Spleen (tissue), 11 donors: ENCODE results near the gene ZXDC. TPM values are rescaled to one million over a fixed set of nuclear protein-coding genes. Genes with fewer than 3 reads are reported as not detected.

Experiments
- DNase-seq: peaks from one replicate; pipeline ENCODE4 v3.0.0-alpha.2; 2020
- H3K27ac ChIP-seq, 8 donors: fragments of 200-600 bp; sonication (generic) in 7 of 8; 1 replicate in 4 of 8; 2 replicates in 4 of 8; pipeline versions ENCODE4 v1.5.0 to v1.8.0; 2016 to 2021; ENCODE audit warnings: inconsistent platforms in 4 of 8, mild to moderate bottlenecking in 4 of 8, moderate library complexity in 1 of 8
- H3K27me3 ChIP-seq, 7 donors: fragments of 200-600 bp; sonication (generic) in 6 of 7; replicated peaks in 1 of 7; 1 replicate in 4 of 7; 2 replicates in 3 of 7; pipeline versions ENCODE4 v1.5.0 to v1.8.0; 2016 to 2021; ENCODE audit warnings: inconsistent platforms in 3 of 7, mild to moderate bottlenecking in 1 of 7
- H3K36me3 ChIP-seq, 6 donors: fragments of 200-600 bp; sonication (generic) in 5 of 6; 1 replicate in 4 of 6; 2 replicates in 2 of 6; pipeline versions ENCODE4 v1.5.0 to v1.8.0; 2016 to 2021; ENCODE audit warnings: inconsistent platforms in 2 of 6
- H3K4me1 ChIP-seq, 6 donors: fragments of 200-600 bp; sonication (generic) in 5 of 6; 1 replicate in 3 of 6; 2 replicates in 3 of 6; pipeline versions ENCODE4 v1.5.0 to v1.8.0; 2016 to 2021; ENCODE audit warnings: inconsistent platforms in 3 of 6
- H3K4me3 ChIP-seq, 8 donors: fragments of 200-600 bp; sonication (generic) in 7 of 8; 1 replicate in 4 of 8; 2 replicates in 4 of 8; pipeline versions ENCODE4 v1.5.0 to v1.8.0; 2016 to 2021; ENCODE audit warnings: inconsistent platforms in 4 of 8, mild to moderate bottlenecking in 4 of 8, moderate library complexity in 2 of 8
- H3K9me3 ChIP-seq, 8 donors: fragments of 200-600 bp; sonication (generic) in 7 of 8; 1 replicate in 4 of 8; 2 replicates in 4 of 8; pipeline versions ENCODE4 v1.5.0 to v1.8.0; 2016 to 2021; ENCODE audit warnings: inconsistent platforms in 4 of 8
- POLR2A ChIP-seq, 3 donors: fragments of 450-650 bp; IDR thresholded peaks; one replicate each; pipeline ENCODE4 v1.5.1; 2017; ENCODE audit warnings: antibody characterized with exemption in 3 of 3, mild to moderate bottlenecking in 1 of 3
- POLR2AphosphoS5 ChIP-seq, 3 donors: sonication (generic); formaldehyde crosslinking; IDR thresholded peaks; one replicate each; pipeline ENCODE4 v1.5.1; 2017; ENCODE audit warnings: antibody characterized with exemption in 3 of 3
- WGBS, 5 donors: extraction: QIAGEN DNeasy Blood & Tissue Kit in 3 of 5; methylation state at CpG; one replicate each; pipeline versions ENCODE4 v1.1.5 to v1.1.7; 2013 to 2018; 5-methylcytosine and 5-hydroxymethylcytosine counted together
- intact Hi-C: fragments of 100-400 bp; cut with DNase I; formaldehyde crosslinking; loops from one replicate; pipeline ENCODE4 v1.15.0; 2023; ENCODE audit warnings: low total_unique reads
- polyA plus RNA-seq, 3 donors: library from polyadenylated mRNA; stranded (reverse); fragments of 200-250 nt; gene quantifications; one replicate each; pipeline ENCODE4 v1.2.1, GENCODE V29; 2013
- total RNA-seq, 7 donors: library from RNA; depleted of rRNA in 3 of 7; stranded (reverse); fragments of >200 nt in 3 of 7; fragmentation: NEBNext Ultra II Directional in 4 of 7; extraction: Animal tissue kit (Norgen Biotek cat#: 25700) in 4 of 7; gene quantifications; one replicate each; pipeline versions ENCODE4 v1.1.0 to v1.2.1, GENCODE V29; 2016 to 2021
- TF ChIP-seq, protein P1 (sequence below), 11 experiments: fragments of 200-600 bp in 7 of 11; fragments of 450-650 bp in 4 of 11; sonication (generic) in 4 of 11; IDR thresholded peaks in 8 of 11; conservative IDR thresholded peaks in 3 of 11; 1 replicate in 7 of 11; 2 replicates in 4 of 11; pipeline versions ENCODE4 v1.4.0 to v1.8.0; 2016 to 2021; ENCODE audit warnings: antibody characterized with exemption in 11 of 11, inconsistent platforms in 4 of 11, mild to moderate bottlenecking in 1 of 11
- donor health status: healthy with polysubstance abuse.
- donor health status: DM: no; HTN: no; CAD: no; lungs with moderate emphysema.
- donor health status: DM: no; HTN: no; CAD: no.
- donor health status: Bipolar disorder and iron deficiency.
- donor health status: healthy.
- donor health status: DM: no; HTN: no; CAD: no.
- donor health status: DM: yes; HTN: yes; CAD: no.

The ZXDC gene
- total and polyA plus RNA-seq, 10 donors: 7.5 to 75.3 (median 48.1) TPM

DNA sequence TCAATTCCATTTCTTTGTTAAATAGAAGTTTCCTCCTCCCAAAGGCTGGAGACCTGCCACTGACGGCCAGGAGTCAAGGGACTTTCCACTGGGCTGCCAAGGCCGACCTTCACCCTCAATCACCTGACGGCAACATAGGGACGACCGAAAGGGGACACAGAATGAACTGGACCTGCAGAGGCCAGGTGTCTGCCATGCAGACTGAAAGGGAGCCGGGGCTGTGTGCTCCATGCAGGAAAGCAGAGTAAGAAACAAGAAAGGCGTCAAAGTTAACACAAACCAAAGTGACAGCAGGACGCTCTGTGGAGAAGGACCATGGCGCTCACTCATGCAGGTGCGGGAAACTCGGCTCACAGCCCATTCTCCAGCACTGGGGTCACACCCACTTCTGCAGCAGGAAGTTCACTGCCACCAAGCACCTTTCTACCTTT lies 26.1 kb downstream of the ZXDC start:
- peaks cover 0 to 99% (median 50%) of the 10 kb centered on the region in 6 donors for H3K36me3 ChIP-seq
- intact Hi-C loops: no loop called here
- peaks cover 0 to 5% (median 1%) of the 10 kb centered on the region in 6 donors for H3K4me1 ChIP-seq
- H3K9me3 ChIP-seq: no peaks in the 10 kb centered on the region
- DNase-seq: peak; percentile 57
- TF ChIP-seq, protein P1, sequence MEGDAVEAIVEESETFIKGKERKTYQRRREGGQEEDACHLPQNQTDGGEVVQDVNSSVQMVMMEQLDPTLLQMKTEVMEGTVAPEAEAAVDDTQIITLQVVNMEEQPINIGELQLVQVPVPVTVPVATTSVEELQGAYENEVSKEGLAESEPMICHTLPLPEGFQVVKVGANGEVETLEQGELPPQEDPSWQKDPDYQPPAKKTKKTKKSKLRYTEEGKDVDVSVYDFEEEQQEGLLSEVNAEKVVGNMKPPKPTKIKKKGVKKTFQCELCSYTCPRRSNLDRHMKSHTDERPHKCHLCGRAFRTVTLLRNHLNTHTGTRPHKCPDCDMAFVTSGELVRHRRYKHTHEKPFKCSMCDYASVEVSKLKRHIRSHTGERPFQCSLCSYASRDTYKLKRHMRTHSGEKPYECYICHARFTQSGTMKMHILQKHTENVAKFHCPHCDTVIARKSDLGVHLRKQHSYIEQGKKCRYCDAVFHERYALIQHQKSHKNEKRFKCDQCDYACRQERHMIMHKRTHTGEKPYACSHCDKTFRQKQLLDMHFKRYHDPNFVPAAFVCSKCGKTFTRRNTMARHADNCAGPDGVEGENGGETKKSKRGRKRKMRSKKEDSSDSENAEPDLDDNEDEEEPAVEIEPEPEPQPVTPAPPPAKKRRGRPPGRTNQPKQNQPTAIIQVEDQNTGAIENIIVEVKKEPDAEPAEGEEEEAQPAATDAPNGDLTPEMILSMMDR (IDR thresholded peaks at IDR 0.05 in 8 of 11, conservative IDR thresholded peaks at IDR 0.05 in 3 of 11): no peak
- TF ChIP-seq POLR2AphosphoS5 (IDR thresholded peaks at IDR 0.05) (no peak), POLR2A (IDR thresholded peaks at IDR 0.05) (no peak)
- WGBS, 5 donors: 75 to 89% (median 82%) methylated on average over 11 of the region's 11 CpGs
- H3K27ac ChIP-seq: no peak overlapping the region
- no peak overlapping the region for H3K4me3 ChIP-seq
- H3K27me3 ChIP-seq: no peaks in the 10 kb centered on the region

GRCh38 chr3:126448893-126449180 lies 26.9 kb downstream of the ZXDC start:
- TF ChIP-seq POLR2AphosphoS5 (IDR thresholded peaks at IDR 0.05): peak in 1 of 3 donors; percentile 48
- no peak for TF ChIP-seq POLR2A (IDR thresholded peaks at IDR 0.05)
- TF ChIP-seq, protein P1 (IDR thresholded peaks at IDR 0.05 in 8 of 11, conservative IDR thresholded peaks at IDR 0.05 in 3 of 11): no peak
- Histone ChIP-seq H3K9me3 (no peaks in the 10 kb centered on the region), H3K4me3 (no peak overlapping the region), H3K27ac (no peak overlapping the region), H3K4me1 (peaks cover 0 to 5% (median 0%) of the 10 kb centered on the region in 6 donors), H3K27me3 (no peaks in the 10 kb centered on the region), H3K36me3 (peaks cover 0 to 98% (median 47%) of the 10 kb centered on the region in 6 donors)
- peak; percentile 69 for DNase-seq
- intact Hi-C loops: no loop called here
- 87 to 96% (median 94%) methylated on average over 8 of the region's 8 CpGs for WGBS, 5 donors

DNA sequence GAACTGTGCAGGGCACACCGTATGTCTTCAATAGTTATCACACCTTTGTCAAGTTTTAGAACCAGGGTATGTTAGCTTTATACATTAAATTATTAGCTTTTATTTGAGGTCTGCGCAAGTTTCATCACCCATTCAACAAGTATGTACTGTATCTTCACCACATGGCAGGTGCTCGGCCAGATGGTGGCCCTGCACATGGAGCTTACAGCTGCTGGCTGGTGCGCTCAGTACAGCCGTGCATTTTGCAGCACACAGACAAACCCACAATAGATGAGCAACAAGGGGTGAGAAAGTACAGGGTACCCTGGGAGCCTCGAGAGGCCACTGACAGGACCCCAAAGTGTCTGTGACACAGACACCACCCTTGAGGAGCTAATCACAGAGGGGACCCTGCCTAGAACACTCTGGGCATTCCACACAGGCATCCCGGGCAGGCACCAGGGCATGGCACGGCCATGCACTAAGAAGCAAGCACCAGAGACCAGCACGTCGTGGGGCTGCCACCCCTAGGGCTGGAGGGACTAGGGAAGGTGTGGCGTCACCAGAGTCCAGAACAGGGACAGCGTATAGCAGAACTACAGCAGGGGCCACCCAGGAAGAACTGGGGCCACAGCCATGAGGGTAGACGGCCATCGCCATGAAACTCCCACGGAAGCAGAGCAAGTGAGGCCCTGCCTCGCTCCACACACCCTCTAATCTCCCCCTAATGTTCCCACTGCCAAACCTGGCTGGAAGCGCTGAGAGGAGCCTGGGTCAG lies 27.4 kb downstream of the ZXDC start:
- H3K27me3 ChIP-seq: no peaks in the 10 kb centered on the region
- H3K27ac ChIP-seq: no peak overlapping the region
- H3K4me1 ChIP-seq: peaks cover 0 to 5% (median 0%) of the 10 kb centered on the region in 6 donors
- DNase-seq: peak; percentile 69
- peaks cover 0 to 93% (median 46%) of the 10 kb centered on the region in 6 donors for H3K36me3 ChIP-seq
- WGBS, 5 donors: 89 to 97% (median 94%) methylated on average over 12 to 17 of the region's 17 CpGs
- peak in 1 of 3 donors; percentile 44 for TF ChIP-seq POLR2AphosphoS5 (IDR thresholded peaks at IDR 0.05)
- TF ChIP-seq, protein P1 (IDR thresholded peaks at IDR 0.05 in 8 of 11, conservative IDR thresholded peaks at IDR 0.05 in 3 of 11): no peak
- no peak for TF ChIP-seq POLR2A (IDR thresholded peaks at IDR 0.05)
- H3K4me3 ChIP-seq: no peak overlapping the region
- H3K9me3 ChIP-seq: no peaks in the 10 kb centered on the region
- intact Hi-C loops: no loop called here

- TF ChIP-seq, protein P1 (IDR thresholded peaks at IDR 0.05 in 8 of 11, conservative IDR thresholded peaks at IDR 0.05 in 3 of 11): no peak
- peak; percentile 6 to 44 (median 13) for TF ChIP-seq POLR2AphosphoS5 (IDR thresholded peaks at IDR 0.05)
- Histone ChIP-seq H3K4me1 (peaks cover 0 to 12% (median 1%) of the 10 kb centered on the region in 6 donors), H3K27me3 (no peaks in the 10 kb centered on the region), H3K36me3 (peaks cover 0 to 93% (median 43%) of the 10 kb centered on the region in 6 donors), H3K9me3 (no peaks in the 10 kb centered on the region), H3K27ac (no peak overlapping the region), H3K4me3 (no peak overlapping the region)
- WGBS, 5 donors: 81 to 94% (median 89%) methylated on average over 12 of the region's 12 CpGs
- DNase-seq: peak; percentile 47
- intact Hi-C loops: no loop called here
Measured at GRCh38 chr3:126447456-126448106, 28.1 kb downstream of the ZXDC start.
